K562 (cell line): ENCODE data around the gene ZNF12. TPM values are rescaled to one million over a fixed set of nuclear protein-coding genes. Genes with fewer than 3 reads are reported as not detected.
A peak's percentile ranks its signal among the peaks of the same experiment; 100 is the strongest.

Source experiments
- AFF1 ChIP-seq, 2 experiments: fragments of 450-650 bp; IDR thresholded peaks; 2 replicates each; pipeline ENCODE4 v1.6.1; 2018; ENCODE audit warnings: mild to moderate bottlenecking in 2 of 2, low read depth in 1 of 2; ENCODE audit not compliant: partially characterized antibody in 2 of 2
- CBX3 ChIP-seq, 2 experiments: IDR thresholded peaks; 1 replicate in 1 of 2; 2 replicates in 1 of 2; pipeline ENCODE4 v1.6.1; 2012; ENCODE audit warnings: inconsistent platforms in 2 of 2, low read length in 2 of 2, borderline replicate concordance in 1 of 2, control low read depth in 1 of 2
- ESRRA ChIP-seq: fragments of 450-650 bp; IDR thresholded peaks from 2 replicates; pipeline ENCODE4 v1.6.1; 2014; ENCODE audit warnings: low read depth, mild to moderate bottlenecking, moderate library complexity, borderline replicate concordance
- HINFP ChIP-seq: fragments of 450-650 bp; conservative IDR thresholded peaks from 2 replicates; pipeline ENCODE4 v1.6.1; 2016; ENCODE audit warnings: missing genetic modification characterization, low read depth, mild to moderate bottlenecking, control low read depth, missing compliant biosample characterization
- KDM1A ChIP-seq, 2 experiments: fragments of 450-650 bp; IDR thresholded peaks; 2 replicates each; pipeline ENCODE4 v1.6.1; 2016; ENCODE audit warnings: mild to moderate bottlenecking in 2 of 2
- LCOR ChIP-seq: sonication (generic); formaldehyde crosslinking; IDR thresholded peaks from 2 replicates; pipeline ENCODE4 v1.8.0; 2022; ENCODE audit warnings: mild to moderate bottlenecking, missing genetic modification reagents
- MTA3 ChIP-seq: fragments of 450-650 bp; formaldehyde crosslinking; IDR thresholded peaks from 2 replicates; pipeline ENCODE4 v1.6.1; 2017; ENCODE audit warnings: mild to moderate bottlenecking, borderline replicate concordance
- MYNN ChIP-seq, 2 experiments: sonication (generic); formaldehyde crosslinking in 1 of 2; IDR thresholded peaks; 2 replicates each; pipeline versions ENCODE4 v1.5.0 to v1.6.1; 2016 to 2020; ENCODE audit warnings: antibody characterized with exemption in 1 of 2, missing genetic modification reagents in 1 of 2
- NR4A1 ChIP-seq, 2 experiments: fragments of 250-450 bp in 1 of 2; fragments of 450-650 bp in 1 of 2; sonication (Bioruptor Pico) in 1 of 2; IDR thresholded peaks; 2 replicates each; pipeline versions ENCODE4 v1.4.0 to v1.6.1; 2016 to 2020; ENCODE audit warnings: mild to moderate bottlenecking in 2 of 2, missing compliant biosample characterization in 1 of 2, missing genetic modification characterization in 1 of 2, moderate library complexity in 1 of 2
- PRPF4 ChIP-seq: fragments of 200-400 bp; formaldehyde crosslinking; IDR thresholded peaks from one replicate; pipeline ENCODE4 v1.6.1; 2017; ENCODE audit warnings: low read length, low read depth, mild to moderate bottlenecking; ENCODE audit not compliant: insufficient read depth, poor library complexity, severe bottlenecking
- SIN3A ChIP-seq, 2 experiments: fragments of 150-350 bp in 1 of 2; IDR thresholded peaks; 2 replicates each; pipeline ENCODE4 v1.6.1; 2011 to 2016; ENCODE audit warnings: borderline replicate concordance in 2 of 2, low read depth in 2 of 2, low read length in 2 of 2, mild to moderate bottlenecking in 2 of 2, moderate library complexity in 2 of 2; ENCODE audit not compliant: control insufficient read depth in 1 of 2
- SIRT6 ChIP-seq: IDR thresholded peaks from one replicate; pipeline ENCODE4 v1.6.1; 2012; ENCODE audit warnings: low read depth, mild to moderate bottlenecking, control low read depth, inconsistent platforms, low read length, moderate library complexity
- TCF7 ChIP-seq: sonication (generic); IDR thresholded peaks from 2 replicates; pipeline ENCODE4 v1.6.1; 2016; ENCODE audit warnings: antibody characterized with exemption, borderline replicate concordance
- TCF7L2 ChIP-seq: fragments of 150-350 bp; IDR thresholded peaks from 2 replicates; pipeline ENCODE4 v1.6.1; 2016; ENCODE audit warnings: low read depth, mild to moderate bottlenecking, low read length, moderate library complexity
- ZNF347 ChIP-seq: fragments of 450-650 bp; formaldehyde crosslinking; IDR thresholded peaks from 2 replicates; pipeline ENCODE4 v1.4.0; 2020; ENCODE audit warnings: low read depth, mild to moderate bottlenecking, moderate library complexity
- ZNF586 ChIP-seq: fragments of 450-650 bp; formaldehyde crosslinking; conservative IDR thresholded peaks from 2 replicates; pipeline ENCODE4 v1.4.0; 2020; ENCODE audit warnings: mild to moderate bottlenecking, moderate library complexity
- polyA plus RNA-seq, 8 experiments: library from polyadenylated mRNA; depleted of rRNA in 4 of 8; stranded (reverse) in 5 of 8; unstranded in 3 of 8; fragments of >200 nt; fragmentation: Nextera tagmentation in 2 of 8; fragmentation: Illumina TruSeq in 1 of 8; extraction: Ambion mirVana in 2 of 8; extraction: Trizol in 1 of 8; gene quantifications; 2 replicates each; pipeline versions ENCODE4 v1.2.1 to v1.2.3, GENCODE V29; 2011 to 2014; ENCODE audit warnings: inconsistent platforms in 1 of 8, missing spikeins in 1 of 8
- total RNA-seq, 7 experiments: library from RNA; depleted of rRNA in 6 of 7; stranded (reverse); fragments of >200 nt in 6 of 7; fragmentation: Illumina TruSeq in 2 of 7; extraction: Trizol in 2 of 7; gene quantifications; 2 replicates each; pipeline versions ENCODE4 v1.2.1 to v1.2.3, GENCODE V29; 2011 to 2021; ENCODE audit warnings: low replicate concordance in 1 of 7
- TF ChIP-seq, protein P1 (sequence below): fragments of 250-450 bp; sonication (Bioruptor Pico); IDR thresholded peaks from 2 replicates; pipeline ENCODE4 v1.4.0; 2020; ENCODE audit warnings: borderline replicate concordance

ZNF12 gene
- total and polyA plus RNA-seq, 9 of the 15 experiments (the other 6 are each of a cell fraction or from before 2014, with no cell fraction given): 5.8 to 32.3 (median 18.9) TPM

DNA sequence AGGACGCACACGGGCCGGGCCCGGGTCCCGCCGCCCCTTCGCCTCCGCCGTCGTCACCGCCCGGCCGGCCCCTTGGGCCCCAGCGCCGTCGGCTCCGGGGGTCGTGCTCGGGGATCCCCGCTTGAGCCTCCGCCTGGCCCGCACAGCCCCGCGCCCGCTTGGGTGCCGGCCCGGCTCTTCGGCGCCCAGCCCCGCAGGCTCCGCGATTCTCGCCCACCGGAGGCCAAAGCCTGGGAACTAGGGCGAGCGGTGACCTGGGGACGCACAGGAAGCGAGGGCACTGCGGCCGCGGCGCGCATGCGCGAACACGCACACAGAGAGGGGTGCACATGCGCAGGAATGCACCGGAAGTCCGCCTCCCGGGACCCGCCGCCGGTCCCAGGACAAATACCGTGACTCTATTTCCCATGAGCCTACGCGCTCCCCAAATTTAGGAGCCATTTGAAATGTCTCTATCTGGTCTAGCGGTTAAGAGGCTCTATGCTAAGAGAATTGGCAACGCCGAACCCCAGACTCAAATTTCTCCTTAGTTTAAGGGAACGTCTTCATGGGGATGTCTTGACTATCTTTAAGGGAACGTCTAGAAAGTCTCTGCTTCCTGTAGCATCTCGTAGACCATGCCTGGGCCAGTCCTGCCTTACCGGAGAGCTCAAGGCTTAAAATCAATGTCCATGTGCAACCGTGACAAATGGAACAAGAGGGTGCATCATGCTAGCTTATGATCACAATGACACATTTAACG is at the start of gene ZNF12 (continued):
- TF ChIP-seq, protein P1, sequence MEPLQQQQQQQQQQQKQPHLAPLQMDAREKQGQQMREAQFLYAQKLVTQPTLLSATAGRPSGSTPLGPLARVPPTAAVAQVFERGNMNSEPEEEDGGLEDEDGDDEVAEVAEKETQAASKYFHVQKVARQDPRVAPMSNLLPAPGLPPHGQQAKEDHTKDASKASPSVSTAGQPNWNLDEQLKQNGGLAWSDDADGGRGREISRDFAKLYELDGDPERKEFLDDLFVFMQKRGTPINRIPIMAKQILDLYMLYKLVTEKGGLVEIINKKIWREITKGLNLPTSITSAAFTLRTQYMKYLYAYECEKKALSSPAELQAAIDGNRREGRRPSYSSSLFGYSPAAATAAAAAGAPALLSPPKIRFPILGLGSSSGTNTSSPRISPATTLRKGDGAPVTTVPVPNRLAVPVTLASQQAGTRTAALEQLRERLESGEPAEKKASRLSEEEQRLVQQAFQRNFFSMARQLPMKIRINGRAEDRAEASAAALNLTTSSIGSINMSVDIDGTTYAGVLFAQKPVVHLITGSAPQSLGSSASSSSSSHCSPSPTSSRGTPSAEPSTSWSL: no peak
- TF ChIP-seq CBX3 (IDR thresholded peaks at IDR 0.05; ENCODE audit: borderline replicate concordance in 1 of 2, low read length in 2 of 2): peak in 1 of 2 experiments; percentile 80; a peak in 2 of 3 replicates
- TF ChIP-seq KDM1A (IDR thresholded peaks at IDR 0.05): no peak
- TF ChIP-seq PRPF4: no peak
- TF ChIP-seq NR4A1 (CRISPR knock-in tag; IDR thresholded peaks at IDR 0.05): no peak
- TF ChIP-seq NR4A1 (tag; IDR thresholded peaks at IDR 0.05): no peak
- peak; percentile 89 for TF ChIP-seq LCOR
- TF ChIP-seq MYNN (IDR thresholded peaks at IDR 0.05): no peak
- TF ChIP-seq MYNN (CRISPR knock-in tag; IDR thresholded peaks at IDR 0.05): no peak
- TF ChIP-seq ZNF347 (CRISPR knock-in tag): no peak
- TF ChIP-seq HINFP (tag): no peak
- peak; percentile 32; the same call in 1 of the 2 replicates for TF ChIP-seq ESRRA
- TF ChIP-seq TCF7: no peak
- TF ChIP-seq SIN3A (IDR thresholded peaks at IDR 0.05; ENCODE audit: borderline replicate concordance in 2 of 2, control insufficient read depth in 1 of 2, low read depth in 2 of 2, low read length in 2 of 2): 0 out of 4 replicates have a peak, but pooled peaks of 1 of the 2 experiments have one; percentile 7
- no peak for TF ChIP-seq SIRT6
- no peak for TF ChIP-seq ZNF586 (CRISPR knock-in tag)
- TF ChIP-seq MTA3: 0 out of 2 replicates have a peak, but pooled peaks have one; percentile 47
- peak in 1 of 2 experiments; percentile 74 for TF ChIP-seq AFF1 (IDR thresholded peaks at IDR 0.05; ENCODE audit: low read depth in 1 of 2, partially characterized antibody in 2 of 2)
- no peak for TF ChIP-seq TCF7L2
